GM18858 (cell line): ENCODE measurements around the gene GMDS.

Experiments used
- ATAC-seq: cut with Tn5 transposase; IDR thresholded peaks from one replicate; pipeline ENCODE4 v1.9.1; 2021; ENCODE audit not compliant: unreplicated experiment

Gene GMDS

GRCh38 chr6:1724124-1724523, 521.3 kb downstream of the GMDS start:
- ATAC-seq = no peak

GRCh38 chr6:1722801-1723200, 522.6 kb downstream of the GMDS start:
- ATAC-seq = no peak

- ATAC-seq = no peak
Measured at GRCh38 chr6:1720620-1721322, 524.6 kb downstream of the GMDS start.

- ATAC-seq = no peak
Measured at GRCh38 chr6:1719922-1720321, 525.5 kb downstream of the GMDS start.

- ATAC-seq = no peak
Measured at GRCh38 chr6:1716868-1717267, 528.5 kb downstream of the GMDS start.

GRCh38 chr6:1716396-1716795, 529.0 kb downstream of the GMDS start:
- no peak for ATAC-seq

GRCh38 chr6:1715336-1715735, 530.1 kb downstream of the GMDS start:
- no peak for ATAC-seq

GRCh38 chr6:1714654-1715053, 530.8 kb downstream of the GMDS start:
- no peak for ATAC-seq

- ATAC-seq = no peak
Measured at GRCh38 chr6:1713016-1713600, 532.3 kb downstream of the GMDS start.

GRCh38 chr6:1712451-1712850, 533.0 kb downstream of the GMDS start:
- no peak for ATAC-seq

GRCh38 chr6:1711136-1711535, 534.3 kb downstream of the GMDS start:
- no peak for ATAC-seq

- ATAC-seq = no peak
Measured at GRCh38 chr6:1709234-1709641, 536.2 kb downstream of the GMDS start.

- no peak for ATAC-seq
Measured at GRCh38 chr6:1708820-1709219, 536.6 kb downstream of the GMDS start.

- no peak for ATAC-seq
Measured at GRCh38 chr6:1708122-1708521, 537.3 kb downstream of the GMDS start.

GRCh38 chr6:1705630-1706029, 539.8 kb downstream of the GMDS start:
- ATAC-seq = no peak

GRCh38 chr6:1705183-1705582, 540.2 kb downstream of the GMDS start:
- no peak for ATAC-seq

- ATAC-seq = no peak
Measured at GRCh38 chr6:1704711-1705110, 540.7 kb downstream of the GMDS start.

- ATAC-seq = no peak
Measured at GRCh38 chr6:1703923-1704322, 541.5 kb downstream of the GMDS start.

- no peak for ATAC-seq
Measured at GRCh38 chr6:1703091-1703855, 542.1 kb downstream of the GMDS start.

- ATAC-seq = no peak
Measured at GRCh38 chr6:1702580-1703051, 542.8 kb downstream of the GMDS start.

- ATAC-seq = no peak
Measured at GRCh38 chr6:1701668-1702353, 543.6 kb downstream of the GMDS start.
